Measurements from ENCODE around the gene HOXA6.

GRCh38 chr7:27157702-27158431 lies 10.3 kb upstream of the HOXA6 start:
- TF ChIP-seq CTCF (conservative IDR thresholded peaks at IDR 0.05) (no peak), EZH2 (IDR thresholded peaks at IDR 0.05; ENCODE audit: low read depth) (no peak)
